K562 (cell line): ENCODE measurements around the gene EGR1. TPM values are rescaled to one million over a fixed set of nuclear protein-coding genes. Genes with fewer than 3 reads are reported as not detected.

Experiments used
- ATAC-seq: fragments of 200-7000 bp; cut with Tn5 transposase; 3 replicates; pipeline ENCODE4 v1.9.1; 2020; ENCODE audit warnings: moderate library complexity
- BruUV-seq: library from RNA; stranded (reverse); fragments of 400-500 nt; replicated peaks from 2 replicates; lab custom pipeline; 2021; lab: Mats Ljungman, UMichigan
- CTCF ChIA-PET: fragments of 300-600 bp; formaldehyde crosslinking; extraction: SDS; loops from one replicate; lab custom pipeline; 2021; ENCODE audit warnings: low intra/inter-chr PET ratio; lab: Yijun Ruan, JAX
- POLR2A ChIA-PET: fragments of 300-600, 350-650 bp; sonication (Branson Sonifier 250); formaldehyde crosslinking; extraction: SDS; loops from one replicate; lab custom pipeline; 2021; ENCODE audit warnings: antibody characterized with exemption, inconsistent platforms; lab: Yijun Ruan, JAX
- DNase-seq, 4 experiments: peaks; one replicate each; pipeline versions ENCODE4 v3.0.0 to v3.0.0-alpha.2; 2011 to 2018; ENCODE audit warnings: low spot score in 3 of 4, mixed read lengths in 3 of 4; ENCODE audit errors: extremely low read depth in 1 of 4
- FAIRE-seq: peaks from 2 replicates; lab custom pipeline; 2011; peaks lifted over from hg19 to GRCh38; lab: Jason Lieb, UNC
- H2AFZ ChIP-seq: 2 replicates; pipeline ENCODE4 v1.6.0; 2011; ENCODE audit warnings: low read depth, low read length, control low read depth, inconsistent platforms
- H3K27ac ChIP-seq: fragments of 200-600 bp; 3 replicates; pipeline ENCODE4 v1.8.0; 2011; ENCODE audit warnings: low read depth, mild to moderate bottlenecking, control low read depth, inconsistent platforms, low read length, moderate library complexity, mixed read lengths; ENCODE audit errors: extremely low read depth
- H3K27me3 ChIP-seq, 2 experiments: fragments of 300-600 bp in 1 of 2; 2 replicates in 1 of 2; 3 replicates in 1 of 2; pipeline versions ENCODE4 v1.6.0 to v1.8.0; 2011; ENCODE audit warnings: inconsistent platforms in 2 of 2, low read length in 2 of 2, mild to moderate bottlenecking in 1 of 2, mixed read lengths in 1 of 2, moderate library complexity in 1 of 2; ENCODE audit not compliant: control insufficient read depth in 2 of 2, insufficient read depth in 2 of 2
- H3K36me3 ChIP-seq: fragments of 300-600 bp; 3 replicates; pipeline ENCODE4 v1.8.0; 2011; ENCODE audit warnings: mild to moderate bottlenecking, low read length, inconsistent platforms; ENCODE audit not compliant: control insufficient read depth, insufficient read depth
- H3K4me1 ChIP-seq, 2 experiments: fragments of 200-600 bp in 1 of 2; replicated peaks in 1 of 2; 2 replicates in 1 of 2; 3 replicates in 1 of 2; pipeline versions ENCODE4 v1.5.1 to v1.8.0; 2011; ENCODE audit warnings: inconsistent platforms in 2 of 2, low read length in 2 of 2, mild to moderate bottlenecking in 1 of 2, mixed read lengths in 1 of 2, moderate library complexity in 1 of 2; ENCODE audit not compliant: control insufficient read depth in 2 of 2, insufficient read depth in 2 of 2
- H3K4me2 ChIP-seq: 2 replicates; pipeline ENCODE4 v1.6.1; 2011; ENCODE audit warnings: low read length, control low read depth, inconsistent platforms, mixed read lengths; ENCODE audit not compliant: insufficient read depth
- H3K4me3 ChIP-seq: fragments of 200-600 bp; sonication (generic), shearing (Covaris generic); 2 replicates; pipeline ENCODE4 v1.5.1; 2016; ENCODE audit warnings: control low read depth, inconsistent platforms
- H3K79me2 ChIP-seq: fragments of 200-600 bp; 3 replicates; pipeline ENCODE4 v1.8.0; 2011; ENCODE audit warnings: low read length, inconsistent platforms; ENCODE audit not compliant: control insufficient read depth, insufficient read depth
- H3K9ac ChIP-seq, 2 experiments: 2 replicates each; pipeline versions ENCODE4 v1.6.0 to v1.6.1; 2011; ENCODE audit warnings: low read depth in 2 of 2, low read length in 2 of 2, control low read depth in 1 of 2, inconsistent platforms in 1 of 2, mild to moderate bottlenecking in 1 of 2, mixed read lengths in 1 of 2; ENCODE audit not compliant: insufficient read depth in 1 of 2
- H3K9me1 ChIP-seq: one replicate; pipeline ENCODE4 v1.6.0; 2011; ENCODE audit warnings: inconsistent platforms, mild to moderate bottlenecking, low read length, moderate library complexity; ENCODE audit not compliant: control insufficient read depth, insufficient read depth
- H3K9me3 ChIP-seq: replicated peaks from 2 replicates; pipeline ENCODE4 v1.5.1; 2011; ENCODE audit warnings: low read depth, low read length, inconsistent platforms; ENCODE audit not compliant: control insufficient read depth, insufficient read depth
- H4K20me1 ChIP-seq: replicated peaks from 2 replicates; pipeline ENCODE4 v1.6.1; 2011; ENCODE audit warnings: low read length, inconsistent platforms, mixed read lengths; ENCODE audit not compliant: control insufficient read depth, insufficient read depth
- MLX ChIP-seq, 2 experiments: fragments of 450-650 bp in 1 of 2; sonication (generic) in 1 of 2; formaldehyde crosslinking; conservative IDR thresholded peaks; 2 replicates each; pipeline versions ENCODE4 v1.4.0 to v1.8.1; 2020 to 2022; ENCODE audit warnings: mild to moderate bottlenecking in 1 of 2, missing genetic modification reagents in 1 of 2
- NFYB ChIP-seq: IDR thresholded peaks from 2 replicates; pipeline ENCODE4 v1.6.1; 2011; ENCODE audit warnings: mild to moderate bottlenecking, moderate library complexity; ENCODE audit not compliant: insufficient read length; ENCODE audit errors: extremely low read depth
- SRSF1 ChIP-seq: fragments of 200-400 bp; formaldehyde crosslinking; IDR thresholded peaks from 2 replicates; pipeline ENCODE4 v1.6.1; 2017; ENCODE audit warnings: mild to moderate bottlenecking, low read depth, low read length, moderate library complexity
- ZBTB1 ChIP-seq: sonication (generic); formaldehyde crosslinking; IDR thresholded peaks from 2 replicates; pipeline ENCODE4 v1.8.1; 2023; ENCODE audit warnings: missing genetic modification reagents, low read depth, mild to moderate bottlenecking, borderline replicate concordance
- ZNF347 ChIP-seq: fragments of 450-650 bp; formaldehyde crosslinking; IDR thresholded peaks from 2 replicates; pipeline ENCODE4 v1.4.0; 2020; ENCODE audit warnings: low read depth, mild to moderate bottlenecking, moderate library complexity
- ZNF644 ChIP-seq: fragments of 200-800 bp; sonication (Bioruptor generic); IDR thresholded peaks from 2 replicates; pipeline ENCODE4 v1.6.1; 2016; ENCODE audit warnings: low read depth, missing genetic modification characterization, missing compliant biosample characterization
- WGBS: fragments of 100-300 bp; shearing (Covaris generic); methylation state at CpG from one replicate; pipeline ENCODE4 v1.1.6; 2016; ENCODE audit warnings: low coverage, mixed read lengths; ENCODE audit not compliant: insufficient coverage; ENCODE audit errors: missing lambda C conversion rate; 5-methylcytosine and 5-hydroxymethylcytosine counted together
- in situ Hi-C: fragments of 300-500 bp; cut with MboI; formaldehyde crosslinking; loops from 4 replicates; pipeline ENCODE4 v1.15.0; 2018; ENCODE audit warnings: inconsistent platforms, mixed read lengths
- intact Hi-C: fragments of 100-400 bp; cut with micrococcal nuclease; formaldehyde crosslinking; loops from 2 replicates; pipeline ENCODE4 v1.14.2; 2022
- polyA plus RNA-seq, 8 experiments: library from polyadenylated mRNA; depleted of rRNA in 4 of 8; stranded (reverse) in 5 of 8; unstranded in 3 of 8; fragments of >200 nt; fragmentation: Nextera tagmentation in 2 of 8; fragmentation: Illumina TruSeq in 1 of 8; extraction: Ambion mirVana in 2 of 8; extraction: Trizol in 1 of 8; gene quantifications; 2 replicates each; pipeline versions ENCODE4 v1.2.1 to v1.2.3, GENCODE V29; 2011 to 2014; ENCODE audit warnings: inconsistent platforms in 1 of 8, missing spikeins in 1 of 8
- total RNA-seq, 7 experiments: library from RNA; depleted of rRNA in 6 of 7; stranded (reverse); fragments of >200 nt in 6 of 7; fragmentation: Illumina TruSeq in 2 of 7; extraction: Trizol in 2 of 7; gene quantifications; 2 replicates each; pipeline versions ENCODE4 v1.2.1 to v1.2.3, GENCODE V29; 2011 to 2021; ENCODE audit warnings: low replicate concordance in 1 of 7

Gene EGR1
- total and polyA plus RNA-seq, 9 of the 15 experiments (the other 6 are each of a cell fraction or from before 2014, with no cell fraction given): 1.3 to 132 (median 21.5) TPM

GRCh38 chr5:138482638-138483037, 17.4 kb downstream of the EGR1 start:
- Histone ChIP-seq H3K4me2 (no peak overlapping the region), H3K4me3 (no peak overlapping the region), H2AFZ (no peak overlapping the region), H3K36me3 (no peaks in the 10 kb centered on the region), H4K20me1 (no peaks in the 10 kb centered on the region), H3K9me3 (no peaks in the 10 kb centered on the region), H3K27ac (no peak overlapping the region), H3K9ac (no peak overlapping the region; a peak in 1 of 4 replicates), H3K79me2 (no peaks in the 10 kb centered on the region), H3K27me3 (no peaks in the 10 kb centered on the region), H3K9me1 (no peaks in the 10 kb centered on the region), H3K4me1 (peaks cover 4 to 5% of the 10 kb centered on the region in 2 experiments; a peak in 4 of 5 replicates)
- ATAC-seq (peak; percentile 42), DNase-seq (no peak), FAIRE-seq (no peak)
- 28% methylated on average over 4 of the region's 4 CpGs for WGBS
- POLR2A ChIA-PET: interaction anchor here (0.8 to 1.7 kb wide), 4 partner anchors 11 to 290 kb away, joined by 3 to 8 read pairs (median 3); partner anchors contain the start of gene EGR1
- no TSS peak for BruUV-seq
- intact Hi-C loops: no loop called here
- CTCF ChIA-PET: no interaction called here
- TF ChIP-seq ZNF347 (CRISPR knock-in tag) (no peak), SRSF1 (no peak), NFYB (no peak), MLX (CRISPR knock-in tag; conservative IDR thresholded peaks at IDR 0.05) (no peak), ZBTB1 (CRISPR knock-in tag) (no peak), ZNF644 (tag) (no peak)
- in situ Hi-C loops: no loop called here
